Prostate gland (tissue), 2 donors: ENCODE results near the gene TMEM220. TPM values are rescaled to one million over a fixed set of nuclear protein-coding genes. Genes with fewer than 3 reads are reported as not detected.

Experiments
- DNase-seq: peaks from one replicate; pipeline ENCODE4 v3.0.0-alpha.2; 2019; ENCODE audit warnings: low spot score
- H3K27ac ChIP-seq, 2 donors: fragments of 200-600 bp; sonication (generic); 2 replicates each; pipeline ENCODE4 v1.5.1; 2017 to 2019
- H3K27me3 ChIP-seq: fragments of 200-600 bp; sonication (generic); replicated peaks from 2 replicates; pipeline ENCODE4 v1.5.1; 2019; ENCODE audit not compliant: insufficient read depth
- H3K36me3 ChIP-seq, 2 donors: fragments of 200-600 bp; sonication (generic); 1 replicate in 1 of 2; 2 replicates in 1 of 2; pipeline versions ENCODE4 v1.5.1 to v1.8.1; 2017 to 2019
- H3K4me1 ChIP-seq: fragments of 200-600 bp; sonication (generic); replicated peaks from 2 replicates; pipeline ENCODE4 v1.5.1; 2019
- H3K4me3 ChIP-seq, 2 donors: fragments of 200-600 bp; sonication (generic); 2 replicates each; pipeline ENCODE4 v1.5.1; 2017 to 2019
- H3K9me3 ChIP-seq: fragments of 200-600 bp; sonication (generic); 2 replicates; pipeline ENCODE4 v1.5.1; 2017
- CTCF ChIP-seq, 4 experiments: fragments of 200-600 bp in 2 of 4; fragments of 450-650 bp in 2 of 4; sonication (generic) in 2 of 4; IDR thresholded peaks; 1 replicate in 3 of 4; 2 replicates in 1 of 4; pipeline ENCODE4 v1.5.1; 2016 to 2019; ENCODE audit warnings: antibody characterized with exemption in 4 of 4, mild to moderate bottlenecking in 2 of 4, moderate library complexity in 2 of 4
- POLR2A ChIP-seq: fragments of 450-650 bp; IDR thresholded peaks from one replicate; pipeline ENCODE4 v1.6.1; 2016; ENCODE audit warnings: antibody characterized with exemption, mild to moderate bottlenecking
- POLR2AphosphoS5 ChIP-seq: sonication (generic); formaldehyde crosslinking; IDR thresholded peaks from one replicate; pipeline ENCODE4 v1.6.1; 2017; ENCODE audit warnings: antibody characterized with exemption
- WGBS: methylation state at CpG from one replicate; pipeline ENCODE4 v1.1.5; 2018; 5-methylcytosine and 5-hydroxymethylcytosine counted together
- intact Hi-C: fragments of 100-400 bp; cut with DNase I; formaldehyde crosslinking; loops from one replicate; pipeline ENCODE4 v1.14.2; 2022
- total RNA-seq, 2 donors: library from RNA; depleted of rRNA; stranded (reverse); fragments of >200 nt; gene quantifications; one replicate each; pipeline ENCODE4 v1.1.0, GENCODE V29; 2016

Gene TMEM220
- total RNA-seq, 2 donors from 2014 or later: 18.4 to 30.1 TPM

GRCh38 chr17:10744501-10745000 is 14.7 kb upstream of the TMEM220 start:
- TF ChIP-seq CTCF (IDR thresholded peaks at IDR 0.05) (no peak), POLR2A (no peak), POLR2AphosphoS5 (no peak)
- DNase-seq: no peak
- WGBS: 55% methylated on average over 7 of the region's 7 CpGs
- no peaks in the 10 kb centered on the region for H3K27me3 ChIP-seq
- H3K4me1 ChIP-seq: no peaks in the 10 kb centered on the region
- H3K9me3 ChIP-seq: no peaks in the 10 kb centered on the region
- no peak overlapping the region for H3K4me3 ChIP-seq
- no peaks in the 10 kb centered on the region for H3K36me3 ChIP-seq
- intact Hi-C loops: no loop called here
- no peak overlapping the region for H3K27ac ChIP-seq

GRCh38 chr17:10743316-10744009 is 13.6 kb upstream of the TMEM220 start:
- TF ChIP-seq POLR2A: no peak
- peak; percentile 23 for TF ChIP-seq POLR2AphosphoS5
- TF ChIP-seq CTCF (IDR thresholded peaks at IDR 0.05): no peak
- no peaks in the 10 kb centered on the region for H3K27me3 ChIP-seq
- no peaks in the 10 kb centered on the region for H3K36me3 ChIP-seq
- H3K27ac ChIP-seq: peak overlapping the region; percentile 11 to 19
- DNase-seq: no peak
- intact Hi-C loops: no loop called here
- H3K4me3 ChIP-seq: no peak overlapping the region
- no peaks in the 10 kb centered on the region for H3K9me3 ChIP-seq
- H3K4me1 ChIP-seq: no peaks in the 10 kb centered on the region
- WGBS: 42% methylated on average over 8 of the region's 8 CpGs

GRCh38 chr17:10742431-10742830 is 12.6 kb upstream of the TMEM220 start:
- WGBS: 93% methylated on average over 6 of the region's 6 CpGs
- intact Hi-C loops: no loop called here
- H3K36me3 ChIP-seq: no peaks in the 10 kb centered on the region
- no peaks in the 10 kb centered on the region for H3K9me3 ChIP-seq
- H3K27ac ChIP-seq: no peak overlapping the region
- TF ChIP-seq CTCF (IDR thresholded peaks at IDR 0.05) (no peak), POLR2A (no peak), POLR2AphosphoS5 (no peak)
- no peak for DNase-seq
- H3K27me3 ChIP-seq: no peaks in the 10 kb centered on the region
- no peak overlapping the region for H3K4me3 ChIP-seq
- no peaks in the 10 kb centered on the region for H3K4me1 ChIP-seq

- no peaks in the 10 kb centered on the region for H3K4me1 ChIP-seq
- H3K27me3 ChIP-seq: no peaks in the 10 kb centered on the region
- H3K36me3 ChIP-seq: no peaks in the 10 kb centered on the region
- H3K9me3 ChIP-seq: no peaks in the 10 kb centered on the region
- H3K27ac ChIP-seq: no peak overlapping the region
- H3K4me3 ChIP-seq: no peak overlapping the region
- TF ChIP-seq POLR2AphosphoS5: no peak
- no peak for TF ChIP-seq POLR2A
- TF ChIP-seq CTCF (IDR thresholded peaks at IDR 0.05): no peak
- no peak for DNase-seq
- 93% methylated on average over 10 of the region's 10 CpGs for WGBS
- intact Hi-C loops: no loop called here
Measured at GRCh38 chr17:10741416-10742135, 11.8 kb upstream of the TMEM220 start.
